ENCODE data around the gene RCAN2.

RCAN2 gene

DNA sequence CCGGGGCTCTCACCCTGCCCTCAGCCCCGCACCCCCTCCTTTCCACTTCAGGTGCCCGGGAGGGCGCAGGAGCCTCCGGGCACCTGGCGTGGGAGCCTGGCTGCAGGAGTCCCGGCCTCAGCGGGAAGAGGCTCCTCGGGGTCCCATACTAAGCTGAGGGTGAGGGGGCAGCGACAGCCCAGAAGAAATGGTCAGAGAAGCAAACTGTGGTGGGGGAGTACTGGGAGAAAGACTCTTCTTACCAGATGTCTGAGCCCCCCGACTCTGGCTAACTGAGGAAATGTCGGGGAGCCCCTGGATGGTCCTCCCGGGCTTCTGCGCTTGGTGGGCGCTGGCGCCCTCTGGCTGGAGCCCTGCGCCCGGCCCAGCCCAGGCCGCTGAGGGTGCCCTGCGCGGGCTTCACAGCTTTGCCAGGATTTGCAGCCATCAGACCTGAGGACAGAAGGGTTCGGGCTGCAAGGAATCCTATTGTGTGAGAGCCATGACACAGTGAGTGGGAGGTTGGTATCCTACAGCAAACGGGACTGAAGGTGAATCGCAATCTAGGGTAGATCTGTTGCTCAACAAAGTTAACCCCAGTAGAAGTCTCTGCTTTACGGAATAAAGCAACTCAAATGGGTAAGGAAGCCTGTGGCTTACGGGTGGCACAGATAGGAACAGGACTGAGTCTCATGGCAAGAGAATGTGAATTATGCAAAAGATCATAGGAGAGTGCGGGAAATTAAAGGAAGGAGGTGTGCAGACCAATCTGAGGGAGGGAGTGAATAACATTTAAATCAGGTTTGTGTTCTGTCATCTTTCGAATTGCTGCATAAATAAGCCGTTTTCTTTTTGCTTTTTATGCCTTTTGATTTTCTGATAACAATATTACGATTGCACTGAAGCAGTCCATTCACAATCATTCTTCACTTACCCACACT, 639 bp upstream of the RCAN2 start:
- no peak for DNase-seq (ENCODE audit: low read depth)

DNA sequence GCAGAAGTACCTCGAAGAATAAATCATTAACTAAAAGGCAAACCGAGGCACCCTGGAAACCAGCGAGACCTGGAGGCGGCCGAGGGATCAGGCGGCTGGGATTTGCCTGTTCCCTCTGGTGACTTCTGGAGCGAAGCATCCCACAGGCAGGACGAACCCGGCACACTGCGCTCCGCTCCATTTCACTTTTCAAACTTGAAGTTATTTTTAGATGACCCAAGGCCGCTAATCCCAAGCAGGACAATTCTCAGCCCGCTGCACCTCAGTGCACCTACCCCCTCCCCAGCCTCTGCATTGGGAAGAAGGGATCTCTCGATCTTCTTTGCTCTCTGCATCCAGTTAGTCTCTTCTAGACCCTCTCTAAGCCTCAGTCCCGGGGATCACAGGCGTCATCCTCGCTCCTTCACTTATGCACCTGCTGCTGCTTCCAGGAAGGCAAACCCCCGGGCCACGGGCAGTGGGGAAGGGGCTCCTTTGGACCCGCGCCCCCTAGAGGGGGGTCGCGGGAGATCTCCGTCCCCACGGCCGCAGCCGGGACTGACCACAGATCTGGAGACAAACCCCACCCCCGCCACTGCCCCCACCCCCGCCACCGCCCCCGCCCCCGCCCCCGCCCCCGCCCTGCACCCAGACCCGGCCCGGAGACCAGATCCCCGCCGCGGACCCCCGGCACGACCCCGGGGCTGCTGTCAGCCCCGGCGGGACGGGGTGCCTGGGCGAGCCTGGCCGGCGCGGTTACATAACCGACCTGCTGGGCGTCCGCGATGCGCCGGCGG, 636 bp downstream of the RCAN2 start:
- DNase-seq (ENCODE audit: low read depth) = no peak

DNA sequence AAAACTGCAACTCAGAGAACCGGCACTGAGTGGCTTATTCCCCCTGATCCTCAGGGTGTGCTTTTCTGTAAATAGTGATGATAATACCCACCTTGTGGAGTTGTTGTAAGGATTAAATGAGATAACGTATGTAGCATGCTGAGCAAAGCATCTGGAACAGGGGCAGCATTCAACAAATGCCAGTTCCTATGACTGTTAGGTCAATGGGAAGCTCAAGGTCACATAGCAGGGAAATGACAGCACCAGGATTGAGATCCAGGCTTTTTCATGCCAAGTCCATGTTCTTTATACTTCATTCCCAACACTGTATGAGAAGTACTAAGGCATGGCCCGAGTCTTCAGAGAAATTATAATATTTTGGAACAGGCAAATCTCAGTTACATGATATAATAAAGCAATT, 5.1 kb downstream of the RCAN2 start:
- DNase-seq (ENCODE audit: low read depth) = no peak

DNA sequence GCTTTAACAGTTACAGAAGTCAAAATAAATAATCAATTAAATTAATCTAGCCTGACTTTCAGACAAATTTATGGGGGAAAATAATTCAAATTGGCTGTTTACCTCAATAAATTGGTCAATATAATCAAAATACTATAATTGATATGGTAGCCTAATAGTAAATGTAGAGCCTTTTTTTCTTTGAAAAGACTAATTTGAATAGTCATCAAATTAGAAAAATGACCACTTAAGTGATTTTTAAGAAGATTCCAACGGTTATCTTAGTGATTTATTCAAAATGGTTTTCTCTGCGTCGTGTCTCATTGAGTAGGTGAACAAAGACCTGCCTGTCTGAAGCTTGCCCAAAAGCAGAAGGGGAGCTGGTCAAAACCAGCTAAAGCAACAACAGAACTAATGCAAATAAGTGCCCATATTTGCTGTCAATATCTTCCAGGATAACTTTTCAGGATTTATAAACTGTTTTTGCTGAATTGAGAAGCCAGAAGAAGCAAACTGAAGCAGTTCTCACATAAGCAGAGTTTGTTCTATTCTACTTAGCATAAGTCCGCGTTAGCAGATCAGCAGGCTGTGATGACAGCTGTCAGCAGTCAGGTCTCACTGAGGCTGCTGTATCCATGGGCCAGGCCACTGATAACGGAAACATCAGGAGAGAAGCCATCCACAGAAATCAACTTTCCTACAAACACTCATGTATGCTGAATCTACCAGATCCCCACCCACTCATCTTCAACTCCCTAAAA, 7.0 kb downstream of the RCAN2 start:
- no peak for DNase-seq (ENCODE audit: low read depth)

DNA sequence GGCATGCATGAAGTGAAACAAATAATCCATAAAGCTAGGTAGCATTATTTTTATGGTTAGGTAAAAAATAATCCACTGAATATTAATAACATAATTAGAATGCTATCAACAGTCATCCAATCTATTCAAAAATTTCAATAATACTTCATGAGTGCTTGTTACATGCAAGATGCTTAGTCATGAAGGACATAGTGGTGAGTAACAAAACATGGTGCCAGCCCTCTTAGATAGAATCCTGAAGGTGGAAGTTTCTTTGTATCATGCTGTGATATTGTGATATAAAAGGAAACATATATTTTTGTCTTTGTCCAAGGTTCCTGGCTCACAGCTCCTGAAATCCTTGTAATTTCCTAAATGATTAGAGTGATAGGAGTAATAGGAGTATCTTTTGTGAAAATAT, 14.9 kb downstream of the RCAN2 start:
- DNase-seq (ENCODE audit: low read depth) = no peak

DNA sequence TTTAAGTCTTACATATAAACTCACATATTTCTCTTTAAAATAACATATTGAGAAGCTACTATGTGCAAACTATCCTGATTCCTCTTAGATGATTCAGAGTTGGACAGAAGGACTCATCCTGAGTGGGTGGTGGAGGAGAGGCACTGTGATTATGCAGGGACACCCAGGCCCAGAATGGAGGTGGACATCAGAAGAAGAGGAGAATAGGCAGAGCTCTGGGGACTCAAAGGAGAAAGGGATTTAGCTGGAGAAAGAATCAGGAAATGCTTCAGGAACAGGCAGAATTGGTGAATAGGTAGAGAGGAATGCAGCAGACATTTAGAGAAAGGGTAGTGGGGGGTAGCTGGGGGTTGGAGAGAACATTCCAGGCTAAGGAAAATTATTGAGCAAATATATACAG, 17.4 kb downstream of the RCAN2 start:
- no peak for DNase-seq (ENCODE audit: low read depth)

DNA sequence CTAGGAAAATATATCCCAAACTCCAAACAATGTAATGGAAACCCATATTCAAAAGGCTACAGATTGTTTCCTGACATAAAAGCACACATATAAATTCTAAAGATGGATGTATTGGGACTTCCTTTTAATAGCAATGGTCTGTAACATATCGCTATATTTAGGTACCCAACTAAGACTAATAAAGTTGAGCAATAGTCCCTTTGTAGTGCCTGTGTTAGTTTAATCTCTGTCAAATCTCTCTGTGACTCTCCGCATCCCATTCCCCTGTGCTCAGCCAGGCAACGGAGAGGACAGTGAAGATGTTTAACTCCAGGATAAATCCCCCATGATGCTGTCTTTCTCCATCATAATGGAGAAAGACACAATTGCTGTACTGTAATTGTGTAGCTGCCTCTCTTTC, 19.0 kb downstream of the RCAN2 start:
- no peak for DNase-seq (ENCODE audit: low read depth)

DNA sequence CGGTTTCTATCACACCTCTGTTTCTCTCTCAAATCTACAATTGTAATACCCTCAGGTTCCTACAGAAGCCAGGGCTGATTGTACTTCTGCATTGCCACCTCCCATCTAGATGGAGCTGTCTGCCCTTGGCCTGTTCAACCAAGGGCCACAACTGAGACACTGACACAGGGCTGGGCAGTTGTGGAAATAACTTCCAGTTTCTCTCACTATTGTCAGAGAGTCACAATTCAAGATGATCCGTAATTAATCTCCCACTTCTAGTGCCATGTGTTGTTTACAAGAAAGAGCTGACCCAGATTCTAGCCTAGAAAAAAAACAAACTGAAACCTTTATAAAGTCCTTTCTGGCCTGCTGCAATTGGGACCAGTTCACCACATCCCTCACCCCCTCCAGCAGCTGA, 22.2 kb downstream of the RCAN2 start:
- DNase-seq (ENCODE audit: low read depth) = no peak

DNA sequence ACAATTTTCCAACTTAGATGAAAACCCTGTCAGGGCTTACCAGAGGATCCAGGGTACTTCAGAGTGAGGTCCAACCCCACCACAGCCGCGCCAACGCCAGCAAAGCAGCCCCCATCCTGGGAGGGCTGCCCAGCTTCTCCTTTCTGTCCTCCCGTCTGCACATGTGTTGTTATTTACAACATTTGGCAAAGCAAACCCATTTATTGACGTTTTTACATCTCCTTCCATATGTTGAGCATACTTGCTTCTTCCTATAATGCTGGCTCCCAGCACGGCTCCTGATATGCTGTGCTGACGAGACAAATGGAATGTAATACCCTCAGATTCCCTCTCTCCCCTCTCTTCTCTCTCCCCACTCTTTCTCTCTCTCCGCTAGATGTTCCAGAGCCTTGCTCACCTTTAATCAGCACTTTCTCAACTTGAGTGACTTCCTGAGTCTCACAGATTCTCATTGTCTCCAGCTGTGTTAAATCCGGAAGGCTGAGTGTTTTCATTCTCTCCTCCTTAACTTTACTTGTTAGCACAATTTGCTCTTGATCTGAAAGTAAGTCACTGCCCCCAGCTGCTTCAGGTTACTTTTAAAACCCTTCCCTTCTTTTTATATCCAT, 22.7 kb downstream of the RCAN2 start:
- DNase-seq (ENCODE audit: low read depth) = no peak

DNA sequence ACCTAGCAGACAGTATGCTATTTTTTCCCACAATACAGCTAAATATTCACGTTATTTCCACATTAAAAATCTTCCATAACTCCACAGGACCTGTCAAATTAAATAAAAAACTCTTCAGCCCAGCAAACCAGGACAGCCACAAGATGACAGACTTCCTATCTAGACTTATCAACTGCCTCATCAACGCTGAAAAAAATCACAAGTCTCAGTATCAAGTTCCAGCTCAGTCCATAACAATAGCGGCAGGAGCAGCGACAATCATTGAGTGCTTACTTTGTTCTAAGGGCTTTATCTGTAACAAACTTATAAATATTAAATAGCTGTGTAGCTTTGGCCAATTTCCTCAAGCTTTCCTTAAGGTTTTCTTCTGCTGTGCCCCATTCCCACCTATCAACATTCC, 24.7 kb downstream of the RCAN2 start:
- no peak for DNase-seq (ENCODE audit: low read depth)

DNA sequence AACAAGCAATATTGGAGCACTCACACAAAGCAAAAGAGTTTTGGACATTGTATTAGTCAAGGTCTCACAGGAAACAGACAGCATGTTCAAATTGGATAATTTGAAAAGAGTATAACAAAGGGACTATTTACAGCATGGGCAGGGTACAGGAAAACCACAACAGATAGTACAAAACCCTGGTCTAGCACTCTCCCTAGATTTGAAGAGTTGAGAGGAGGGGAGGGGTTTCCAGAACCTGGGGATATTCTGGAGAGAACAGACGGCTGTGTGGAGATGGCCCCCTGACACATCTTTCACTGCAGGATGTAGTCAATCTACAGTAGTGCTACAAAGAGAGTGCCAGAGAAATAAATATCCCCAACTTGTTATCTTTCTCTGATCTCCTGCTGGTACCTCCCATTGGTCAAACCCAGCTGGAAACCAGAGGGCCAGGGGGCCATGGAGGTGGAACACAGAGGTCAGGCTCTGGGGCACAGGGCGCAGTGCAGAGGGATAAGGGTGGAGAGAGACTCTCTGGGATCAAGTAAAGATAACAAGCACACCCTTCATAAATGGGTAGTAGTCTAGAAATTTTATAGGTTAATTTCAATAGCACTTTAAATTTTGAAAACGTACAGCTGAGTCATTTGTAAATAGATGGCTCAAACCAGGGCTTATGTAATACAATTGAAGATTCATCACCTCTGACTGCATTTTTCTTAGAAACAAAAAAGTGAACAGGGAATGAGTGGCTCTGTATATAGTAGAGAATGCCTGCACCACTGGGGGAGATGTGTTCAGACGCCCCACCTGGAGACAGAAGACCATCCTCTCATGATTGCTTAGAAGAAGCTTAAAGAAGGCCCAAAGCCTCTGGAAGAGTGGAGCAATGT, 25.7 kb downstream of the RCAN2 start:
- DNase-seq (ENCODE audit: low read depth) = no peak

DNA sequence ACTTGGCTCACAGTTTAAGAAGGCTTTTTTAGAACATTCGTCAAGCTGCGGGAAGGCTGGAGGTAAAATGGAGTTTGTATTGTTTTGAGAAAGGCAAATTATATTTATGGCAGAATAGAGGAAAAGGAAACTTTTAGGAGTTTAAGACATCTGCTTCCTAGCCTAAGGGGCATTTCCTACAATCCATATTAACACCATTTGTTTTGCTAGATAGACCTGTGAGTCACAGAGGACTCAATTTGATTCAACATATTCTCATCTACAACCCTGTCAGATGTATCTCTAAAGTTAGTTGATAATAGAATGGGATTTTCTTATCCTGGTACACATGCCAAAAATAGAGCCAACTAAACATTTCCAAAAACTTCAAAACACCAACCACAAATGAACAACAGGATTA, 35.0 kb downstream of the RCAN2 start:
- no peak for DNase-seq (ENCODE audit: low read depth)

DNA sequence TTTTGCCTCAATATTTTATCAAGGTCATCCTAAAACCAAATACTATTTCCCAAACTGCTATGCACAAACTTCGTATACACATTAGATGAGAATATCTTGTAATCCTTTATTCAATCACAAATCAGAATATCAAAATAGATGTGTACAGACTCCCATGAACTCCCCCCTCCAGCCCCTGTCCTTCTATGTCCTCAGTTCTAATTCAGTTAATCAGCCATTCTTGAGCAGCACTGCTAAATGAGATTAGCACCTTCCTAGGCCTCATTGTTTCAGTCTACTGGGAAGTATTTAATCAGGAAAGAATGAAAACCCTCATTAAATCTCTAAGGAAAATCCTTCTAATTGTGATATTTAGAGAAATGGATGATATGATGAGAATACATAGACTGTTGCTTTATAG, 36.6 kb downstream of the RCAN2 start:
- DNase-seq (ENCODE audit: low read depth) = no peak

DNA sequence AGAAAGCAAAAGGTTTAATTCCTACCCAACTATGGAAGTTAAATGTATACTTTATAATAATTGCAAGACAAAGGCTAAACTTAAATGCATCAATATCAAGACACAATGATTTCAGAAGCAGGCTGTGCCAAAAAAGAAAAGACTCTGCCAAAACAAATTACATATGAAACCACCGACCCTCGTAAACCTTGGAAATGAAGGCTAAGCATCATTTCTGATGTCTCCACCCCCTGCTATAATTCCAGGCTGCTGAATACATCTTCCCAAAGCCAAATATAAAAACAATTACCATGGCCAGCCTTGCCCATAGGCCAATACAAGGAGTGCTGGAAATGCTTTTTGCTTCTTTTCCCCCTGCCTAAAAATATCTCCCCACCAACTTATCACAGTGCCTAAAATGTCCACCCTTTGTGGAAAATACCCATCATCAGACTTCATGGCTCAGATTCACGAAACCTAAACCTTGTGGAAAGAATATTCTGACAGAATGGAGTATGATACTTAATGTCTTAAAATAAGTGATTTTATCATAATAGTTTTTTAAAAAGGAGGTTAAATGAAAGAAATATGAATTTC, 37.4 kb downstream of the RCAN2 start:
- no peak for DNase-seq (ENCODE audit: low read depth)

DNA sequence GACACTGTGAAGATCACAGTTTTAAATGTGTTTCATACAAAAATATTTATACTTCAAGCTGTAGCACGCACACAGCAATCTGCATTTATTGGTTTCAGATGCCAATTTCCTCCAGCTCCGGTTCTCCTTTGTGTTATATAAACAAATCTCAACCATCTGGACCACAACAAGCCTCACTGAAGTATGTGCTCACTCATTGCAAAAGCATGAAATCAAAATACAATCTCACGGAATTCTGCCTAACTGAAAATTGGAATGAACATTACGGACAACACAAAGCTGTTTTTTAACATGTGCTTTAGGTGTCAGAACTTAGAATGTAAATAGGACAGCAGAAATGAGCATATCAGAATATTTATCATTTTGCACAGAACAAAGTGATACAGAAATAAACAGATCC, 38.0 kb downstream of the RCAN2 start:
- no peak for DNase-seq (ENCODE audit: low read depth)

DNA sequence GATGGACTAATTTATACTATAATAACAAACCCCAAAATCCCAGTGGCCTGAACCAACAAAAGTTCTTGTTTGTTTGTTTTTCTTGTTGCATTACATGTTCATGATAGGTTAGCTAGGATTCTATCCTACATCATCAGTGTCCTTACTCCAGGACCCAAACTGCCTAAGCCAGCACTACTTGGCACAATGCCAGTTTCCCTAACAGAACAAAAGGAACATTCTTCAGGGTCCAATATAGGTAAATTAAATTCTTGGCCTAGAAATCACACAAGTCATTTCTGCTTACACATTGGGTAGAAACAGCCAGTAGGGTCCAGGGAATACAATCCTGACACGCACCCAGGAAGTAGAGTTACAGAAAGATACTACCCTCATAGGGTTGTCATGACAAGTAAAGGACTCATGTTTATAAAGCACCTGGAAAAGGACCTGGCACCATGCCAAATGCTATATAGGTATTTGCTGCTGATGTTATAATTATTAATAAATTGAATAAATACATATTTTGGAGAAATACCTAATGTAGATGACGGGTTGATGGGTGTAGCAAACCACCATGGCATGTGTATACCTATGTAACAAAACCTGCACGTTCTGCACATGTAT, 38.8 kb downstream of the RCAN2 start:
- DNase-seq (ENCODE audit: low read depth) = no peak

DNA sequence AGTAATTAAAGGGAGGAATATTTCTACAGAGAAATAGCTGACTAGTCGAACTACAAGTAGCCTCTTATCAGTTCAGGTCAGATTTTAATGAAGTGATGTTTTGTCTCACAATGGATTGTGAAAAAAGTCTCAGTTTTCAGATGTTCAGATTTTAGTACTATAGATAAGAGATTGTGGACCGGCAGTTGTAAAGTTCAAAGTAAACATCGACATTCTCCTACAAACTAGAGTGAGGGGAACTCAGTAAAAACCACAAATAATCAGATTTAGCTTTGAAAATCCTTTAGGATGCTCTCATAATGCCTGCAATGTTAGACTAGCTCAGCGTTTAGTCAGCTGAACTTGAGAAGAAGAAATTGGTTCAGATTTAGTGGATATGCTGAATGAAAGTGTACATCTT, 39.9 kb downstream of the RCAN2 start:
- DNase-seq (ENCODE audit: low read depth) = no peak

DNA sequence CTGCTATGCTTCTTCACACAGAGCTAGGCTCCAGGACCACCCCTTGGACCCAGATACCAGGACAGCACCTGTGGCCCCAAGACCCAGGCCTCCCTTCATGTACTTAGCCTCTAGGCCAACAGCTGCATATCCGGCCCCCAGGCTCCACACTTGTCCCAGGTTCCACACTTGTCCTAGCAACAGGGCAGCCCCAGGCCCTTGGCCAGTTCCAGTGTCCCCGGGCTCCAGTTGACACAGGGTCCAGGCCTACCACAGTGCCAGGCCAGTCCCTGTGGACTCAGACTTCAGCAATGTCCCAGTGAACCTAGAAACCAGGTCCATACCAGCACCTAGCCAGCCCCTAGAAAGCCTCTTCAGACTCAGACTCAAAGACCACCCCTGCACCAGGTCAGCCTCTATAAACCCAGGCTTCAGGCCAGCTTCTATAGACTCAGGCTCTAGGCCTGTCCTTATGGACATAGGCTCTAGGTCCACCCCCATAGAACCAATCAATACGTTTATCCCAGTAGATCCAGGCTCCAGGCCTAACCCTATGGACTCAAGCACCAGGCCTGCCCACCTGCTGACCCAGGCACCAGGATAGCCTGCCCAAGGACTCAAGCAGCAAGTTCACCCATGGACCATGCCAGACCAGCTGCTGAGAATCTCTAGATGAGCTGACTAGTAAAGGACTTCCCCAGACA, 46.3 kb downstream of the RCAN2 start:
- no peak for DNase-seq (ENCODE audit: low read depth)

DNA sequence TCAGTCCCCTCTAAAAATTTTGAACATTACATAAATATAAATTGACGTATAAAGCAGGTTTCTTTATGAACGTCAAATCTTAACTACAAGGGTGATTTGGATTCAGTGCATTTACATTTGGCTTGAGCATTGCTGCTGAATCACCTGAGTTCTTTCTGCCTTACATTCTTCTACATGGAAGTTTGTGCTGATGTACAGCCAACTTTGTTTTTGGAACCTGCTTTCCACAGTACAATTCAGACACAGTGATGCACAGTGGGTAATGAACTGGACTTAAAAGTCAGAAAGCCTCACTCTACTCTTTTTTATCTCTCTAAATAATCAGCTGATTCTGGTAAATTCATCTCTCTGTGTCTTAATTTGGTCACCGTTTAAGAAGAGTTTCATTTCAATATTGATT, 47.6 kb downstream of the RCAN2 start:
- DNase-seq (ENCODE audit: low read depth) = no peak

DNA sequence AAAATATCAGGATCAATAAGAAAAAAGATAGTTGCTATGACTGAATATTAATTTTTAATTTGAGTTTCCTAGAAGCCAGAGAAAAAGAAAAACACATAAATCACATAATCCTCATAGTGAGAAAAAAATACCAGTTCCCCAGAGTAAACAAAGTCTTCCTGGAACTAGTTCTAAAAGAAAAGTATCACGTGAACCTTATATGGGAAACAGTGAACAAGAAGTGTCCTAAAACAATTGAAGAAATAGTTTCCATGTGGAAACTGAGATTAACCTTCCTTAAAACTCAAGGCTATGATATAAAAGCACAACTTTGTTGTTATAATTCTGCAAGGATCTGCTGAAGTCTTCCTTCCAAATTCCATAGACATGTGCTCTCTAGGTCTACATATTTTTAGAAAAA, 50.6 kb downstream of the RCAN2 start:
- no peak for DNase-seq (ENCODE audit: low read depth)

Measured in stimulated activated CD8-positive, alpha-beta memory T cell treated with anti-CD3 and anti-CD28 coated beads, Interleukin-7, amount 100 ng/mL, for 24 hours (primary cell).